Sigmoid colon (tissue), 4 donors: ENCODE measurements around the gene RAB36.

Experiments used
- EP300 ChIP-seq, 4 donors: sonication (generic); formaldehyde crosslinking; IDR thresholded peaks; one replicate each; pipeline ENCODE4 v1.6.1; 2017; ENCODE audit warnings: antibody characterized with exemption in 4 of 4
- POLR2A ChIP-seq, 2 donors: fragments of 450-650 bp; IDR thresholded peaks; one replicate each; pipeline ENCODE4 v1.6.1; 2016; ENCODE audit warnings: antibody characterized with exemption in 2 of 2, mild to moderate bottlenecking in 2 of 2, moderate library complexity in 2 of 2
- POLR2AphosphoS5 ChIP-seq, 4 donors: sonication (generic); formaldehyde crosslinking; IDR thresholded peaks; one replicate each; pipeline ENCODE4 v1.6.1; 2017; ENCODE audit warnings: antibody characterized with exemption in 4 of 4
- TF ChIP-seq, protein P1 (sequence below), 4 experiments: fragments of 450-650 bp in 3 of 4; fragments of 200-600 bp in 1 of 4; IDR thresholded peaks; one replicate each; pipeline ENCODE4 v1.5.1; 2016 to 2019; ENCODE audit warnings: antibody characterized with exemption in 4 of 4, mild to moderate bottlenecking in 3 of 4, moderate library complexity in 2 of 4

DNA sequence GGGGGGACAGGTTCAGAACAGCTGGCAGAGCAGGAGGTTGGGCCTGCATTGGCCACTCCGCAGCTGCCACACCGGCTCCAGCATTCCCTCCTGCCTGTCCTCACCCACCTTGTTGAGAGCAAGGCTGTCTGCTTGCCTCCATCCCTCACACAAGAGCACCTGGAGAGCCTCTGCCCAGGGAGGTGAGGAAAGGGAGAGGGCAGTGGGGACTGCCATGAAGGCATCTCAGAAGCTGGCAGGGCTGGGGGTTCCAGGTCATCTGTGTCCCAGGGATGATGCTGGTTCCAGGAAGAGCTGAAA is 30.6 kb upstream of the RAB36 start:
- TF ChIP-seq, protein P1, sequence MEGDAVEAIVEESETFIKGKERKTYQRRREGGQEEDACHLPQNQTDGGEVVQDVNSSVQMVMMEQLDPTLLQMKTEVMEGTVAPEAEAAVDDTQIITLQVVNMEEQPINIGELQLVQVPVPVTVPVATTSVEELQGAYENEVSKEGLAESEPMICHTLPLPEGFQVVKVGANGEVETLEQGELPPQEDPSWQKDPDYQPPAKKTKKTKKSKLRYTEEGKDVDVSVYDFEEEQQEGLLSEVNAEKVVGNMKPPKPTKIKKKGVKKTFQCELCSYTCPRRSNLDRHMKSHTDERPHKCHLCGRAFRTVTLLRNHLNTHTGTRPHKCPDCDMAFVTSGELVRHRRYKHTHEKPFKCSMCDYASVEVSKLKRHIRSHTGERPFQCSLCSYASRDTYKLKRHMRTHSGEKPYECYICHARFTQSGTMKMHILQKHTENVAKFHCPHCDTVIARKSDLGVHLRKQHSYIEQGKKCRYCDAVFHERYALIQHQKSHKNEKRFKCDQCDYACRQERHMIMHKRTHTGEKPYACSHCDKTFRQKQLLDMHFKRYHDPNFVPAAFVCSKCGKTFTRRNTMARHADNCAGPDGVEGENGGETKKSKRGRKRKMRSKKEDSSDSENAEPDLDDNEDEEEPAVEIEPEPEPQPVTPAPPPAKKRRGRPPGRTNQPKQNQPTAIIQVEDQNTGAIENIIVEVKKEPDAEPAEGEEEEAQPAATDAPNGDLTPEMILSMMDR (IDR thresholded peaks at IDR 0.05): no peak
- TF ChIP-seq POLR2A (IDR thresholded peaks at IDR 0.05) (no peak), EP300 (IDR thresholded peaks at IDR 0.05) (no peak), POLR2AphosphoS5 (IDR thresholded peaks at IDR 0.05) (no peak)
